GM19452 (cell line): ENCODE measurements around the gene SREBF1.
"Not testable (repeated sequence)": the region's sequence is repeated elsewhere in the genome, so short reads cannot be mapped to it uniquely, and the experiment has no call there.

Experiments used
- ATAC-seq: cut with Tn5 transposase; IDR thresholded peaks from one replicate; pipeline ENCODE4 v1.9.1; 2021; ENCODE audit not compliant: unreplicated experiment

The SREBF1 gene

GRCh38 chr17:17813055-17813724 is 23.6 kb downstream of the SREBF1 start:
- no peak for ATAC-seq

- ATAC-seq: no peak
Measured at GRCh38 chr17:17812211-17813054, 24.4 kb downstream of the SREBF1 start.

- no peak for ATAC-seq
Measured at GRCh38 chr17:17811381-17812210, 25.2 kb downstream of the SREBF1 start.

- ATAC-seq: no peak
Measured at GRCh38 chr17:17810895-17811248, 25.9 kb downstream of the SREBF1 start.

GRCh38 chr17:17810084-17810894 is 26.5 kb downstream of the SREBF1 start:
- ATAC-seq: no peak

GRCh38 chr17:17809531-17810083 is 27.2 kb downstream of the SREBF1 start:
- no peak for ATAC-seq

- no peak for ATAC-seq
Measured at GRCh38 chr17:17808706-17809432, 27.9 kb downstream of the SREBF1 start.

GRCh38 chr17:17808200-17808599 is 28.6 kb downstream of the SREBF1 start:
- ATAC-seq: not testable (repeated sequence)

- no peak for ATAC-seq
Measured at GRCh38 chr17:17807440-17807839, 29.3 kb downstream of the SREBF1 start.

- no peak for ATAC-seq
Measured at GRCh38 chr17:17806611-17807274, 30.0 kb downstream of the SREBF1 start.

- no peak for ATAC-seq
Measured at GRCh38 chr17:17806035-17806434, 30.8 kb downstream of the SREBF1 start.

GRCh38 chr17:17805575-17805974 is 31.2 kb downstream of the SREBF1 start:
- ATAC-seq: no peak

- ATAC-seq: no peak
Measured at GRCh38 chr17:17804007-17804406, 32.8 kb downstream of the SREBF1 start.

GRCh38 chr17:17801800-17802481 is 34.8 kb downstream of the SREBF1 start:
- ATAC-seq: no peak

GRCh38 chr17:17800504-17801021 is 36.2 kb downstream of the SREBF1 start:
- no peak for ATAC-seq

- no peak for ATAC-seq
Measured at GRCh38 chr17:17798573-17799255, 38.1 kb downstream of the SREBF1 start.

- ATAC-seq: no peak
Measured at GRCh38 chr17:17798010-17798556, 38.7 kb downstream of the SREBF1 start.
